B cell (primary cell): Measurements from ENCODE around the gene ZNF334.

Source experiments
- CTCF ChIP-seq: fragments of 200-600 bp; IDR thresholded peaks from one replicate; pipeline ENCODE4 v1.8.0; 2022; ENCODE audit warnings: antibody characterized with exemption, mild to moderate bottlenecking
- EZH2 ChIP-seq: IDR thresholded peaks from 2 replicates; pipeline ENCODE4 v1.6.1; 2012; ENCODE audit warnings: borderline replicate concordance, low read depth, mild to moderate bottlenecking, moderate library complexity, low read length; ENCODE audit not compliant: insufficient read depth, poor library complexity, severe bottlenecking

GRCh38 chr20:46559685-46560440 lies 46.5 kb upstream of the ZNF334 start:
- no peak for TF ChIP-seq EZH2
- TF ChIP-seq CTCF = no peak
